ENCODE data around the gene BSDC1.

Gene BSDC1

GRCh38 chr1:32372149-32372756 lies 22.0 kb downstream of the BSDC1 start:
- Histone ChIP-seq H3K9me3 (ENCODE audit: insufficient read depth, low read length) (no peaks in the 10 kb centered on the region), H3K4me2 (ENCODE audit: low read depth, low read length, poor library complexity, severe bottlenecking) (no peak overlapping the region), H3F3A (ENCODE audit: insufficient read depth) (no peaks in the 10 kb centered on the region), H3K27ac (ENCODE audit: low read depth, low read length) (no peak overlapping the region), H3K4me3 (ENCODE audit: insufficient read depth, low read length, poor library complexity, severe bottlenecking) (no peak overlapping the region), H4K20me1 (ENCODE audit: low read depth, low read length) (no peaks in the 10 kb centered on the region), H3K9me2 (replicated peaks; ENCODE audit: insufficient read depth, low read length) (no peaks in the 10 kb centered on the region), H3K9ac (ENCODE audit: low read length) (no peak overlapping the region), H2AFZ (ENCODE audit: low read depth, low read length, severe bottlenecking) (no peak overlapping the region), H3K27me3 (ENCODE audit: low read length) (no peaks in the 10 kb centered on the region), H3K36me3 (ENCODE audit: low read length) (no peaks in the 10 kb centered on the region), H3K79me2 (ENCODE audit: insufficient read depth, low read length) (no peaks in the 10 kb centered on the region)
- TF ChIP-seq EZH2phosphoT487 (conservative IDR thresholded peaks at IDR 0.05; ENCODE audit: low read length) (no peak), CTCF (IDR thresholded peaks at IDR 0.05; ENCODE audit: insufficient read depth, low read length, poor library complexity, severe bottlenecking) (no peak)

GRCh38 chr1:32367912-32368635 lies 26.2 kb downstream of the BSDC1 start:
- Histone ChIP-seq H3K4me2 (ENCODE audit: low read depth, low read length, poor library complexity, severe bottlenecking) (no peak overlapping the region), H3K36me3 (ENCODE audit: low read length) (no peaks in the 10 kb centered on the region), H3F3A (ENCODE audit: insufficient read depth) (no peaks in the 10 kb centered on the region), H3K9me3 (ENCODE audit: insufficient read depth, low read length) (no peaks in the 10 kb centered on the region), H3K27me3 (ENCODE audit: low read length) (no peaks in the 10 kb centered on the region), H3K9me2 (replicated peaks; ENCODE audit: insufficient read depth, low read length) (no peaks in the 10 kb centered on the region), H4K20me1 (ENCODE audit: low read depth, low read length) (no peaks in the 10 kb centered on the region), H3K4me3 (ENCODE audit: insufficient read depth, low read length, poor library complexity, severe bottlenecking) (no peak overlapping the region), H2AFZ (ENCODE audit: low read depth, low read length, severe bottlenecking) (no peak overlapping the region), H3K27ac (ENCODE audit: low read depth, low read length) (no peak overlapping the region), H3K79me2 (ENCODE audit: insufficient read depth, low read length) (no peaks in the 10 kb centered on the region), H3K9ac (ENCODE audit: low read length) (no peak overlapping the region)
- no peak for TF ChIP-seq EZH2phosphoT487 (conservative IDR thresholded peaks at IDR 0.05; ENCODE audit: low read length)
- TF ChIP-seq CTCF (IDR thresholded peaks at IDR 0.05; ENCODE audit: insufficient read depth, low read length, poor library complexity, severe bottlenecking): no peak

- no peak overlapping the region for H3K27ac ChIP-seq (ENCODE audit: low read depth, low read length)
- H2AFZ ChIP-seq (ENCODE audit: low read depth, low read length, severe bottlenecking): no peak overlapping the region
- H4K20me1 ChIP-seq (ENCODE audit: low read depth, low read length): no peaks in the 10 kb centered on the region
These were observed 28.8 kb downstream of the BSDC1 start for GRCh38 chr1:32365445-32365844.

More at GRCh38 chr1:32365445-32365844, 28.8 kb downstream of the BSDC1 start:
- Histone ChIP-seq H3K4me2 (ENCODE audit: low read depth, low read length, poor library complexity, severe bottlenecking) (no peak overlapping the region), H3K9me3 (ENCODE audit: insufficient read depth, low read length) (no peaks in the 10 kb centered on the region), H3K4me3 (ENCODE audit: insufficient read depth, low read length, poor library complexity, severe bottlenecking) (no peak overlapping the region), H3K36me3 (ENCODE audit: low read length) (no peaks in the 10 kb centered on the region), H3F3A (ENCODE audit: insufficient read depth) (no peaks in the 10 kb centered on the region), H3K9me2 (replicated peaks; ENCODE audit: insufficient read depth, low read length) (no peaks in the 10 kb centered on the region), H3K9ac (ENCODE audit: low read length) (no peak overlapping the region), H3K27me3 (ENCODE audit: low read length) (no peaks in the 10 kb centered on the region), H3K79me2 (ENCODE audit: insufficient read depth, low read length) (no peaks in the 10 kb centered on the region)
- TF ChIP-seq CTCF (IDR thresholded peaks at IDR 0.05; ENCODE audit: insufficient read depth, low read length, poor library complexity, severe bottlenecking) (no peak), EZH2phosphoT487 (conservative IDR thresholded peaks at IDR 0.05; ENCODE audit: low read length) (no peak)

All from SU-DHL-6 (cell line).